Measurements from ENCODE around the gene RHOV.

RHOV gene

GRCh38 chr15:40902605-40903561, 28.8 kb upstream of the RHOV start:
- Histone ChIP-seq H3K36me3 (ENCODE audit: insufficient read depth, low read length) (peaks cover 10% of the 10 kb centered on the region; the same call in 1 of the 2 replicates), H3K4me3 (ENCODE audit: low read depth, low read length) (no peak overlapping the region), H3K79me2 (ENCODE audit: control insufficient read depth, insufficient read depth, low read length, unreplicated experiment) (peaks cover 23% of the 10 kb centered on the region), H3K27me3 (ENCODE audit: insufficient read depth, low read length) (no peaks in the 10 kb centered on the region), H2AFZ (ENCODE audit: low read length, unreplicated experiment) (no peak overlapping the region), H3K4me1 (ENCODE audit: control insufficient read depth, insufficient read depth, low read length, unreplicated experiment) (peaks cover 28% of the 10 kb centered on the region), H3K27ac (ENCODE audit: low read depth, low read length) (no peak overlapping the region)

- peaks cover 26% of the 10 kb centered on the region for H3K79me2 ChIP-seq (ENCODE audit: control insufficient read depth, insufficient read depth, low read length, unreplicated experiment)
- H3K27me3 ChIP-seq (ENCODE audit: insufficient read depth, low read length): no peaks in the 10 kb centered on the region
- H3K4me3 ChIP-seq (ENCODE audit: low read depth, low read length): no peak overlapping the region
- no peak overlapping the region for H3K27ac ChIP-seq (ENCODE audit: low read depth, low read length)
- H3K36me3 ChIP-seq (ENCODE audit: insufficient read depth, low read length): peaks cover 10% of the 10 kb centered on the region; the same call in 1 of the 2 replicates
- peaks cover 14% of the 10 kb centered on the region for H3K4me1 ChIP-seq (ENCODE audit: control insufficient read depth, insufficient read depth, low read length, unreplicated experiment)
- H2AFZ ChIP-seq (ENCODE audit: low read length, unreplicated experiment): no peak overlapping the region
These were observed 27.0 kb upstream of the RHOV start for GRCh38 chr15:40901053-40901443.

GRCh38 chr15:40900256-40901052, 26.4 kb upstream of the RHOV start:
- Histone ChIP-seq H3K27me3 (ENCODE audit: insufficient read depth, low read length) (no peaks in the 10 kb centered on the region), H3K4me1 (ENCODE audit: control insufficient read depth, insufficient read depth, low read length, unreplicated experiment) (peaks cover 14% of the 10 kb centered on the region), H3K4me3 (ENCODE audit: low read depth, low read length) (no peak overlapping the region), H2AFZ (ENCODE audit: low read length, unreplicated experiment) (no peak overlapping the region), H3K79me2 (ENCODE audit: control insufficient read depth, insufficient read depth, low read length, unreplicated experiment) (peaks cover 32% of the 10 kb centered on the region), H3K27ac (ENCODE audit: low read depth, low read length) (no peak overlapping the region), H3K36me3 (ENCODE audit: insufficient read depth, low read length) (peaks cover 10% of the 10 kb centered on the region; the same call in 1 of the 2 replicates)

- Histone ChIP-seq H3K4me3 (ENCODE audit: low read depth, low read length) (no peak overlapping the region), H3K27ac (ENCODE audit: low read depth, low read length) (no peak overlapping the region), H3K4me1 (ENCODE audit: control insufficient read depth, insufficient read depth, low read length, unreplicated experiment) (peaks cover 15% of the 10 kb centered on the region), H3K36me3 (ENCODE audit: insufficient read depth, low read length) (peaks cover 8% of the 10 kb centered on the region; the same call in 1 of the 2 replicates), H2AFZ (ENCODE audit: low read length, unreplicated experiment) (no peak overlapping the region), H3K79me2 (ENCODE audit: control insufficient read depth, insufficient read depth, low read length, unreplicated experiment) (peaks cover 39% of the 10 kb centered on the region), H3K27me3 (ENCODE audit: insufficient read depth, low read length) (no peaks in the 10 kb centered on the region)
These were observed 25.6 kb upstream of the RHOV start for GRCh38 chr15:40899536-40900207.

GRCh38 chr15:40894681-40895448, 20.8 kb upstream of the RHOV start:
- Histone ChIP-seq H2AFZ (ENCODE audit: low read length, unreplicated experiment) (peak overlapping the region; percentile 97), H3K36me3 (ENCODE audit: insufficient read depth, low read length) (no peaks in the 10 kb centered on the region), H3K27me3 (ENCODE audit: insufficient read depth, low read length) (no peaks in the 10 kb centered on the region), H3K79me2 (ENCODE audit: control insufficient read depth, insufficient read depth, low read length, unreplicated experiment) (peaks cover 28% of the 10 kb centered on the region), H3K4me1 (ENCODE audit: control insufficient read depth, insufficient read depth, low read length, unreplicated experiment) (peaks cover 8% of the 10 kb centered on the region), H3K27ac (ENCODE audit: low read depth, low read length) (peak overlapping the region; percentile 90), H3K4me3 (ENCODE audit: low read depth, low read length) (peak overlapping the region; percentile 98)

GRCh38 chr15:40893733-40894680, 20.0 kb upstream of the RHOV start, which contains the start of gene VPS18:
Gene VPS18 (plus strand): TSS chr15:40894450. CDS start chr15:40894769, 319 bp downstream.
- peak within 1 kb of the TSS; percentile 98 for H3K4me3 ChIP-seq (ENCODE audit: low read depth, low read length)
- no peaks in the 10 kb centered on the region for H3K36me3 ChIP-seq (ENCODE audit: insufficient read depth, low read length)

GRCh38 chr15:40893019-40893670, 19.1 kb upstream of the RHOV start:
- Histone ChIP-seq H3K4me1 (ENCODE audit: control insufficient read depth, insufficient read depth, low read length, unreplicated experiment) (peaks cover 8% of the 10 kb centered on the region), H3K79me2 (ENCODE audit: control insufficient read depth, insufficient read depth, low read length, unreplicated experiment) (peaks cover 21% of the 10 kb centered on the region), H2AFZ (ENCODE audit: low read length, unreplicated experiment) (no peak overlapping the region), H3K4me3 (ENCODE audit: low read depth, low read length) (no peak overlapping the region), H3K36me3 (ENCODE audit: insufficient read depth, low read length) (no peaks in the 10 kb centered on the region), H3K27me3 (ENCODE audit: insufficient read depth, low read length) (no peaks in the 10 kb centered on the region), H3K27ac (ENCODE audit: low read depth, low read length) (no peak overlapping the region)

More at GRCh38 chr15:40893733-40894680, 20.0 kb upstream of the RHOV start, which contains the start of gene VPS18:
- Histone ChIP-seq H2AFZ (ENCODE audit: low read length, unreplicated experiment) (peak within 1 kb of the TSS; percentile 97), H3K4me1 (ENCODE audit: control insufficient read depth, insufficient read depth, low read length, unreplicated experiment) (peaks cover 8% of the 10 kb centered on the region), H3K79me2 (ENCODE audit: control insufficient read depth, insufficient read depth, low read length, unreplicated experiment) (peaks cover 25% of the 10 kb centered on the region), H3K27ac (ENCODE audit: low read depth, low read length) (peak within 1 kb of the TSS; percentile 90), H3K27me3 (ENCODE audit: insufficient read depth, low read length) (no peaks in the 10 kb centered on the region)

GRCh38 chr15:40892447-40893012, 18.5 kb upstream of the RHOV start:
- Histone ChIP-seq H3K79me2 (ENCODE audit: control insufficient read depth, insufficient read depth, low read length, unreplicated experiment) (peaks cover 21% of the 10 kb centered on the region), H2AFZ (ENCODE audit: low read length, unreplicated experiment) (no peak overlapping the region), H3K27me3 (ENCODE audit: insufficient read depth, low read length) (no peaks in the 10 kb centered on the region), H3K4me3 (ENCODE audit: low read depth, low read length) (no peak overlapping the region), H3K4me1 (ENCODE audit: control insufficient read depth, insufficient read depth, low read length, unreplicated experiment) (peaks cover 8% of the 10 kb centered on the region), H3K36me3 (ENCODE audit: insufficient read depth, low read length) (no peaks in the 10 kb centered on the region), H3K27ac (ENCODE audit: low read depth, low read length) (no peak overlapping the region)
